GM21717 (cell line): ENCODE data around the gene BCR.
"Not testable (repeated sequence)": the region's sequence is repeated elsewhere in the genome, so short reads cannot be mapped to it uniquely, and the experiment has no call there.

Source experiments
- ATAC-seq: cut with Tn5 transposase; IDR thresholded peaks from one replicate; pipeline ENCODE4 v1.9.1; 2021; ENCODE audit warnings: mild to moderate bottlenecking, moderate library complexity; ENCODE audit not compliant: unreplicated experiment

BCR gene

GRCh38 chr22:23180301-23180892, at the start of gene BCR:
Gene BCR (plus strand): TSS chr22:23180509. CDS start chr22:23180961, 452 bp downstream.
- ATAC-seq = no peak

GRCh38 chr22:23130697-23131096, 49.6 kb upstream of the BCR start:
- no peak for ATAC-seq

- no peak for ATAC-seq
Observed at GRCh38 chr22:23131931-23132330, 48.4 kb upstream of the BCR start.

GRCh38 chr22:23132376-23133091, 47.8 kb upstream of the BCR start:
- ATAC-seq = no peak

GRCh38 chr22:23133922-23134321, 46.4 kb upstream of the BCR start:
- ATAC-seq = no peak

- not testable (repeated sequence) for ATAC-seq
Observed at GRCh38 chr22:23136991-23137390, 43.3 kb upstream of the BCR start.

GRCh38 chr22:23137468-23137867, 42.8 kb upstream of the BCR start:
- no peak for ATAC-seq

- ATAC-seq = no peak
Observed at GRCh38 chr22:23137905-23138561, 42.3 kb upstream of the BCR start.

- no peak for ATAC-seq
Observed at GRCh38 chr22:23138584-23139435, 41.5 kb upstream of the BCR start.

- ATAC-seq = no peak
Observed at GRCh38 chr22:23140385-23140784, 39.9 kb upstream of the BCR start.

GRCh38 chr22:23142546-23143105, 37.7 kb upstream of the BCR start:
- ATAC-seq = no peak

- ATAC-seq = no peak
Observed at GRCh38 chr22:23143119-23143518, 37.2 kb upstream of the BCR start.

GRCh38 chr22:23144432-23144831, 35.9 kb upstream of the BCR start:
- ATAC-seq = no peak

GRCh38 chr22:23144932-23145877, 35.1 kb upstream of the BCR start, which contains the start of gene RAB36:
Gene RAB36 (plus strand): TSS chr22:23145477. CDS start chr22:23146617, 1,140 bp downstream.
- ATAC-seq = no peak

GRCh38 chr22:23145878-23146470, 34.3 kb upstream of the BCR start:
- no peak for ATAC-seq

GRCh38 chr22:23146478-23147205, 33.7 kb upstream of the BCR start:
- ATAC-seq = no peak

GRCh38 chr22:23147617-23148387, 32.5 kb upstream of the BCR start:
- ATAC-seq = no peak

- ATAC-seq = no peak
Observed at GRCh38 chr22:23149743-23150238, 30.5 kb upstream of the BCR start.
